Liver (tissue), 9 donors: ENCODE measurements around the gene TGFBR1. TPM values are rescaled to one million over a fixed set of nuclear protein-coding genes. Genes with fewer than 3 reads are reported as not detected.

Experiments
- DNase-seq: peaks from one replicate; pipeline ENCODE4 v3.0.0-alpha.2; 2017; ENCODE audit warnings: low spot score
- H3K27ac ChIP-seq, 2 donors: one replicate each; pipeline ENCODE4 v1.7.0; 2013; ENCODE audit warnings: inconsistent platforms in 2 of 2, low read length in 2 of 2, control low read depth in 1 of 2, low read depth in 1 of 2, mild to moderate bottlenecking in 1 of 2
- H3K27me3 ChIP-seq, 4 donors: one replicate each; pipeline versions ENCODE4 v1.6.1 to v1.7.0; 2013; ENCODE audit warnings: low read length in 3 of 4, inconsistent platforms in 1 of 4, mild to moderate bottlenecking in 1 of 4, moderate library complexity in 1 of 4; ENCODE audit not compliant: control insufficient read depth in 4 of 4, insufficient read depth in 4 of 4
- H3K36me3 ChIP-seq, 4 donors: one replicate each; pipeline versions ENCODE4 v1.6.1 to v1.7.0; 2013; ENCODE audit warnings: low read length in 3 of 4, mild to moderate bottlenecking in 3 of 4, low read depth in 1 of 4, moderate library complexity in 1 of 4; ENCODE audit not compliant: control insufficient read depth in 4 of 4, insufficient read depth in 3 of 4
- H3K4me1 ChIP-seq, 4 donors: one replicate each; pipeline versions ENCODE4 v1.6.1 to v1.7.0; 2013; ENCODE audit warnings: low read length in 3 of 4, mild to moderate bottlenecking in 3 of 4, moderate library complexity in 1 of 4; ENCODE audit not compliant: control insufficient read depth in 4 of 4, insufficient read depth in 4 of 4
- H3K4me3 ChIP-seq, 3 donors: one replicate each; pipeline versions ENCODE4 v1.6.1 to v1.7.0; 2013; ENCODE audit warnings: low read length in 3 of 3, control low read depth in 1 of 3, low read depth in 1 of 3, mild to moderate bottlenecking in 1 of 3
- H3K9ac ChIP-seq, 2 donors: one replicate each; pipeline ENCODE4 v1.7.0; 2013; ENCODE audit warnings: low read length in 2 of 2, mild to moderate bottlenecking in 2 of 2, moderate library complexity in 2 of 2, control low read depth in 1 of 2, low read depth in 1 of 2
- H3K9me3 ChIP-seq, 4 donors: one replicate each; pipeline versions ENCODE4 v1.6.1 to v1.7.0; 2013; ENCODE audit warnings: low read length in 3 of 4; ENCODE audit not compliant: control insufficient read depth in 4 of 4
- EGR1 ChIP-seq, 2 donors: IDR thresholded peaks; 2 replicates each; pipeline ENCODE4 v1.6.1; 2016 to 2018; ENCODE audit warnings: antibody characterized with exemption in 2 of 2, low read depth in 2 of 2
- FOXA1 ChIP-seq: IDR thresholded peaks from 2 replicates; pipeline ENCODE4 v1.6.1; 2016; ENCODE audit warnings: antibody characterized with exemption
- GABPA ChIP-seq, 2 donors: IDR thresholded peaks in 1 of 2; conservative IDR thresholded peaks in 1 of 2; 2 replicates each; pipeline ENCODE4 v1.6.1; 2016; ENCODE audit warnings: antibody characterized with exemption in 2 of 2, mild to moderate bottlenecking in 1 of 2, moderate library complexity in 1 of 2
- HNF4A ChIP-seq, 2 donors: conservative IDR thresholded peaks; 2 replicates each; pipeline ENCODE4 v1.6.1; 2016; ENCODE audit warnings: antibody characterized with exemption in 2 of 2, mild to moderate bottlenecking in 2 of 2
- HNF4G ChIP-seq: IDR thresholded peaks from 2 replicates; pipeline ENCODE4 v1.6.1; 2016; ENCODE audit warnings: antibody characterized with exemption
- JUND ChIP-seq, 2 donors: IDR thresholded peaks; 2 replicates each; pipeline ENCODE4 v1.6.1; 2016; ENCODE audit warnings: antibody characterized with exemption in 2 of 2
- RXRA ChIP-seq, 2 donors: IDR thresholded peaks; 2 replicates each; pipeline ENCODE4 v1.6.1; 2017 to 2018; ENCODE audit warnings: antibody characterized with exemption in 2 of 2, mild to moderate bottlenecking in 1 of 2
- SP1 ChIP-seq: IDR thresholded peaks from 2 replicates; pipeline ENCODE4 v1.6.1; 2018; ENCODE audit warnings: antibody characterized with exemption, mild to moderate bottlenecking
- TAF1 ChIP-seq: conservative IDR thresholded peaks from 2 replicates; pipeline ENCODE4 v1.6.1; 2016; ENCODE audit warnings: antibody characterized with exemption, mild to moderate bottlenecking
- YY1 ChIP-seq: IDR thresholded peaks from 2 replicates; pipeline ENCODE4 v1.6.1; 2016; ENCODE audit warnings: antibody characterized with exemption, mild to moderate bottlenecking
- WGBS: extraction: QIAGEN DNeasy Blood & Tissue Kit; methylation state at CpG from one replicate; pipeline ENCODE4 v1.1.7; 2013; 5-methylcytosine and 5-hydroxymethylcytosine counted together
- polyA plus RNA-seq, 2 donors: library from polyadenylated mRNA; stranded (reverse) in 1 of 2; unstranded in 1 of 2; fragments of 200-250 nt in 1 of 2; fragments of >200 nt in 1 of 2; fragmentation: Nextera tagmentation in 1 of 2; extraction: Ambion mirVana in 1 of 2; gene quantifications; one replicate each; pipeline versions ENCODE4 v1.2.1 to v1.2.3, GENCODE V29; 2013 to 2015
- total RNA-seq, 2 donors: library from RNA; depleted of rRNA; stranded (reverse); fragments of >200 nt; gene quantifications; one replicate each; pipeline ENCODE4 v1.2.3, GENCODE V29; 2014
- TF ChIP-seq, protein P1 (sequence below): IDR thresholded peaks from 2 replicates; pipeline ENCODE4 v1.6.1; 2016; ENCODE audit warnings: antibody characterized with exemption
- TF ChIP-seq, protein P2 (sequence below): IDR thresholded peaks from 2 replicates; pipeline ENCODE4 v1.6.1; 2016; ENCODE audit warnings: antibody characterized with exemption
- TF ChIP-seq, protein P3 (sequence below): fragments of 150-350 bp; IDR thresholded peaks from 2 replicates; pipeline ENCODE4 v1.5.1; 2017; ENCODE audit warnings: improper control_type of control experiment, low read depth, low read length; ENCODE audit not compliant: missing input control
- TF ChIP-seq, protein P4 (sequence below): IDR thresholded peaks from 2 replicates; pipeline ENCODE4 v1.6.1; 2016; ENCODE audit warnings: antibody characterized with exemption, mild to moderate bottlenecking
- donor health status: healthy.
- donor health status: healthy.
- donor health status: healthy.
- donor health status: healthy.
- donor health status: healthy.

The TGFBR1 gene
- total and polyA plus RNA-seq, 4 donors = 3.1 to 18.2 (median 11.0) TPM

DNA sequence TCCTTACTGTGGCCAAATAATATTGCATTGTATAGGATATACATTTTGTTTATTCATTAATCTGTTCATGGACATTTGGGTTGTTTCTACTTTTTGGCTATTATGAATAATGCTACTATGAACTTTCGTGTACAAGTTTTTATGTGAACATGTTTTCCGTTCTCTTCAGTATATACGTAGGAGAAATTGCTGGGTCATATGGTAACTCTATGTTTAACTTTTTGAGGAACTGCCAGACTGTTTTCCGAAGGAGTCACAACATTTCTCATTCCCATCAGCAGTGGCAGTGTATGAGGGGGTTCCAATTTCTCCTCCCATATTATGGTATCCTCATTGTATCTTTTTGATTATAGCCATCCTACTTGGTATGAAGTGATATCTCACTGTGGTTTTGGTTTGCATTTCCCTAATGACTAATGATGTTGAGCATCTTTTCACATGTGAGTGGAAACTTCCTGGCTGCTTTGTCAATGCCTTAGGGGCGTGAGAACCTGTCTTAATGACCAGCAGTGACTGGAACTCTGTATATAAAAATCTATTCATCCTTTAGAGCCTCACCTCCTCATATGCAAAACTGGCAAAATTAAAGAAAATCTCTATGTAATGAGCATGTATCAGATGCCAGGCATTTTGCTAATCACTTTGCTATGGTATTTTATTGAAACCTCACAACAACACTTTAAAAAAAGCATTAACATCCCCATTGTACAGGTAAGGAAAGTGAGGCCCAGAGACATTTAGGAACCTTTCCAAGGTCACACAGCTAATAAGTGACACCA, 47.8 kb upstream of the TGFBR1 start:
- Histone ChIP-seq H3K36me3 (no peaks in the 10 kb centered on the region), H3K27ac (no peak overlapping the region), H3K4me3 (no peak overlapping the region), H3K9me3 (no peaks in the 10 kb centered on the region), H3K27me3 (no peaks in the 10 kb centered on the region), H3K4me1 (no peaks in the 10 kb centered on the region), H3K9ac (no peak overlapping the region)
- TF ChIP-seq YY1 = no peak
- no peak for TF ChIP-seq JUND (IDR thresholded peaks at IDR 0.05)
- 73% methylated on average over 5 of the region's 5 CpGs for WGBS
- DNase-seq = no peak

DNA sequence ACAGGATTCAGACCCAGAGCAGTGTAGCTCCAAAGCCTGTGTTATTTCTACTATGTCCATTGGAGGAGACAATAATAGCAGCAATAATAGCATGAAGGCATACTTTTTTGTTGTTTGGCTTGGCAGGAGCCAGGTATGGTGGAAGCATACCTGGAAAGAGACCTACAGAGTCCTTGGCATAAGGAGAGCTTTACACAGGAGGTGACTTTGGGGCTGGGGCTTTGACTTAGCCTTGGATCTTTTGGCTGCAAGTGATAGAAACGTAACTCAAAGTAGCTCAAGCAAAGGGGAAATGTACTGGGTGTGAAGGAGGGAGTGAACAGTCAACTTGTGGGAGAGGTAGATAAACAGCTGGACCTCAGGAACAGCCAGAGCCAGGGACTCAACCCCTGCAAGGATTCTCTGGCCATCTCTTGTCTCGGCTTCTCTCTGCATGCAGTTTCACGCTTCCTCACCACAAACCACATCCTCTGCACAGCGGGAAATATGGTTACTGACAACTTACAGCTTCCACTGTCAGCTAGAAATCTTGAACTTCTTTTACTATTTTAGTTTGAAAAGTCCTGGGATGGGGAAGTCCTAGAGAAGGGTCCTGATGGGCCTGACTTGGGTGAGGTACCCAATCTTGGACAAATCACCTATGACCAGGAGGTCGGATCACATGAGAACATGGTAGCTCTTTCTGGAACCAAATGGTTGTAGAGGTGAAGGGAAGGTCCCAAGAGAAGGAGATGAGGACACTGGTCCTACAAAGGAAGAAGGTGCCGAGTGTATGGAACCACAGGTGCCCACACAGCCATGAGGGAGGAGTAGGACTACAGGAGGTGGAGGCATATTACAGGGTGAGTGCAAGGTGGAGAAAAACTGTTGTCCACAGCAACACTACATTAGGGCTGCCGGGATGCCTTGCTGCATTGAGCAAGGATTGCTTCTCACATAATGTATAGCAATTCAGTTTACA, 47.0 kb upstream of the TGFBR1 start:
- Histone ChIP-seq H3K4me1 (no peaks in the 10 kb centered on the region), H3K27me3 (no peaks in the 10 kb centered on the region), H3K4me3 (no peak overlapping the region), H3K27ac (peak overlapping the region; percentile 55 to 58), H3K9ac (no peak overlapping the region), H3K36me3 (no peaks in the 10 kb centered on the region), H3K9me3 (no peaks in the 10 kb centered on the region)
- DNase-seq = no peak
- no peak for TF ChIP-seq FOXA1
- WGBS = 72% methylated on average over 7 of the region's 7 CpGs

DNA sequence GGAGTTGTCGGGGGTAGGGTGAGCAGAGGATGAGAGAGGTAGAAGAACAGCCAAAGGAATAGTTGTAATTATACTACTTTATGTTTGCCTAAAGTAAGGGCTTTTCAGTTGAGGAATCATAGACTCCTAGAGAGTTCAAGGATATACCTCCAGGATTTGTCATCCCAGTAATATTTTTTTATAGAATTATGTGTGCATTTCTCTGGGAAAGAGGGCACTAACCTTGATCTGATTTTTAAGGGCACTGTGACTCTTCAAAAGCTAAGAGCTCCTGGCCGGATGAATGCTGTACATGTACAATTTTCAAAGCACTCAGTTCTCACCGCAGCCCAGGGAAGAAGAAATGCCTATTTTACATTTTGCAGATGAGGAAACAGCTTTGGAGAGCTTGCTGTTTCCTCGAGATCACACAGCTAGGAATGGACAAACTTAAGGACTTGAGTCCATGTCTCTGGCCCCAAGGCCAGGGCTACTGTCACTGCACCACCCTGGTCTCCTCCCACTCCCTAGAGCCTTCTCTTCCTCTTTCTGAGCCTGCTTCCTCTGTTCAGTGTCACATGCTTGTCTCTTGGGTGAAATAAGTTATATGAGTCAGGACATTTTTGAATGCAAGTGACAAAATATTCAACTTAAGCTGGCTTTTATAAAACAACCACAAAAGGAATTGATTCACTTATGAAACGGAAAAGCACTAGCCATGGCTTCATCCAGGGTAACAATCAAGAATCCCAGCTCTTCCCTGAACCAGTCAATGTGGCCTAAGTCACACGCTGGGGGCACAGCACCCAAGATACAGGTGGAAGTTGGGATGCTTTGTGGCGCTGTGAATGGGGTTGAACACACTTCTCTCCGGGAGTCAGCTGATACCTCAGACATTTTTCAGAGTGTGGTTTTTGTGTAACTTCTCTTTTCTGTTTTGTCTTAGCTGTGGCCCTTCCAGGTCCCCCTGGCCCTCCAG, 45.7 kb upstream of the TGFBR1 start:
- H3K36me3 ChIP-seq = no peaks in the 10 kb centered on the region
- H3K27me3 ChIP-seq = no peaks in the 10 kb centered on the region
- H3K4me3 ChIP-seq = no peak overlapping the region
- DNase-seq = no peak
- peak overlapping the region; percentile 55 to 59 for H3K27ac ChIP-seq
- no peaks in the 10 kb centered on the region for H3K9me3 ChIP-seq
- no peak for TF ChIP-seq EGR1 (IDR thresholded peaks at IDR 0.05; ENCODE audit: low read depth in 2 of 2)
- TF ChIP-seq RXRA (IDR thresholded peaks at IDR 0.05) = no peak
- TF ChIP-seq TAF1 = no peak
- TF ChIP-seq, protein P1, sequence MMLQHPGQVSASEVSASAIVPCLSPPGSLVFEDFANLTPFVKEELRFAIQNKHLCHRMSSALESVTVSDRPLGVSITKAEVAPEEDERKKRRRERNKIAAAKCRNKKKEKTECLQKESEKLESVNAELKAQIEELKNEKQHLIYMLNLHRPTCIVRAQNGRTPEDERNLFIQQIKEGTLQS = no peak
- TF ChIP-seq SP1 = no peak
- TF ChIP-seq, protein P2, sequence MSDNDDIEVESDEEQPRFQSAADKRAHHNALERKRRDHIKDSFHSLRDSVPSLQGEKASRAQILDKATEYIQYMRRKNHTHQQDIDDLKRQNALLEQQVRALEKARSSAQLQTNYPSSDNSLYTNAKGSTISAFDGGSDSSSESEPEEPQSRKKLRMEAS = no peak
- TF ChIP-seq, protein P3, sequence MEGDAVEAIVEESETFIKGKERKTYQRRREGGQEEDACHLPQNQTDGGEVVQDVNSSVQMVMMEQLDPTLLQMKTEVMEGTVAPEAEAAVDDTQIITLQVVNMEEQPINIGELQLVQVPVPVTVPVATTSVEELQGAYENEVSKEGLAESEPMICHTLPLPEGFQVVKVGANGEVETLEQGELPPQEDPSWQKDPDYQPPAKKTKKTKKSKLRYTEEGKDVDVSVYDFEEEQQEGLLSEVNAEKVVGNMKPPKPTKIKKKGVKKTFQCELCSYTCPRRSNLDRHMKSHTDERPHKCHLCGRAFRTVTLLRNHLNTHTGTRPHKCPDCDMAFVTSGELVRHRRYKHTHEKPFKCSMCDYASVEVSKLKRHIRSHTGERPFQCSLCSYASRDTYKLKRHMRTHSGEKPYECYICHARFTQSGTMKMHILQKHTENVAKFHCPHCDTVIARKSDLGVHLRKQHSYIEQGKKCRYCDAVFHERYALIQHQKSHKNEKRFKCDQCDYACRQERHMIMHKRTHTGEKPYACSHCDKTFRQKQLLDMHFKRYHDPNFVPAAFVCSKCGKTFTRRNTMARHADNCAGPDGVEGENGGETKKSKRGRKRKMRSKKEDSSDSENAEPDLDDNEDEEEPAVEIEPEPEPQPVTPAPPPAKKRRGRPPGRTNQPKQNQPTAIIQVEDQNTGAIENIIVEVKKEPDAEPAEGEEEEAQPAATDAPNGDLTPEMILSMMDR = no peak
- TF ChIP-seq GABPA (IDR thresholded peaks at IDR 0.05 in 1 of 2, conservative IDR thresholded peaks at IDR 0.05 in 1 of 2) = no peak
- no peak for TF ChIP-seq FOXA1
- no peak for TF ChIP-seq YY1
- no peak for TF ChIP-seq HNF4G
- no peak for TF ChIP-seq HNF4A (conservative IDR thresholded peaks at IDR 0.05)
- TF ChIP-seq, protein P4, sequence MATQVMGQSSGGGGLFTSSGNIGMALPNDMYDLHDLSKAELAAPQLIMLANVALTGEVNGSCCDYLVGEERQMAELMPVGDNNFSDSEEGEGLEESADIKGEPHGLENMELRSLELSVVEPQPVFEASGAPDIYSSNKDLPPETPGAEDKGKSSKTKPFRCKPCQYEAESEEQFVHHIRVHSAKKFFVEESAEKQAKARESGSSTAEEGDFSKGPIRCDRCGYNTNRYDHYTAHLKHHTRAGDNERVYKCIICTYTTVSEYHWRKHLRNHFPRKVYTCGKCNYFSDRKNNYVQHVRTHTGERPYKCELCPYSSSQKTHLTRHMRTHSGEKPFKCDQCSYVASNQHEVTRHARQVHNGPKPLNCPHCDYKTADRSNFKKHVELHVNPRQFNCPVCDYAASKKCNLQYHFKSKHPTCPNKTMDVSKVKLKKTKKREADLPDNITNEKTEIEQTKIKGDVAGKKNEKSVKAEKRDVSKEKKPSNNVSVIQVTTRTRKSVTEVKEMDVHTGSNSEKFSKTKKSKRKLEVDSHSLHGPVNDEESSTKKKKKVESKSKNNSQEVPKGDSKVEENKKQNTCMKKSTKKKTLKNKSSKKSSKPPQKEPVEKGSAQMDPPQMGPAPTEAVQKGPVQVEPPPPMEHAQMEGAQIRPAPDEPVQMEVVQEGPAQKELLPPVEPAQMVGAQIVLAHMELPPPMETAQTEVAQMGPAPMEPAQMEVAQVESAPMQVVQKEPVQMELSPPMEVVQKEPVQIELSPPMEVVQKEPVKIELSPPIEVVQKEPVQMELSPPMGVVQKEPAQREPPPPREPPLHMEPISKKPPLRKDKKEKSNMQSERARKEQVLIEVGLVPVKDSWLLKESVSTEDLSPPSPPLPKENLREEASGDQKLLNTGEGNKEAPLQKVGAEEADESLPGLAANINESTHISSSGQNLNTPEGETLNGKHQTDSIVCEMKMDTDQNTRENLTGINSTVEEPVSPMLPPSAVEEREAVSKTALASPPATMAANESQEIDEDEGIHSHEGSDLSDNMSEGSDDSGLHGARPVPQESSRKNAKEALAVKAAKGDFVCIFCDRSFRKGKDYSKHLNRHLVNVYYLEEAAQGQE = no peak
- H3K4me1 ChIP-seq = no peaks in the 10 kb centered on the region
- 78% methylated on average over 8 of the region's 8 CpGs for WGBS
- no peak overlapping the region for H3K9ac ChIP-seq
